ENCODE data around the gene UQCRC2.
"Not testable (repeated sequence)": the region's sequence is repeated elsewhere in the genome, so short reads cannot be mapped to it uniquely, and the experiment has no call there.

The UQCRC2 gene

GRCh38 chr16:21952793-21953540 is at the start of gene UQCRC2:
Gene UQCRC2, plus strand, starts transcription at chr16:21953361. Its CDS starts 63 bp downstream, at chr16:21953424.
- ATAC-seq: peak; percentile 93
- peak; percentile 88 for DNase-seq

DNA sequence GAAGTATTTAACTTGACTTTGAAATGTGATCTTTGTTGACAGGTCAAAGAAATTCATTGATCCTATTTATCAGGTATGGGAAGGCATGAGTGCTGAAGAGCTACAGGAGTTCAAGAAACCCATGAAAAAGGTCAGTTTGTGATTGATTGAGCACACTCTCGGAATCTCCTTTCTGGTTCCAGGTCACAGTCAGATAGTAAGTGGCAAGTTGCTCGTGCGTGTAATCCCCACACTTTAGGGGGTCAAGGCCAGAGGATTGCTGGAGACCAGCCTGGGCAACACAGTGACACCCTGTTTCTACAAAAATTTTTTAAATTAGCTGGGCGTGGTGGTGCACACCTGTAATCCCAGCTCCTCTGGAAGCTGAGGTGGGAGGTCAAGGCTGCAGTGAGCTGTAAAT is 20.5 kb upstream of the UQCRC2 start:
- ATAC-seq: not testable (repeated sequence)

DNA sequence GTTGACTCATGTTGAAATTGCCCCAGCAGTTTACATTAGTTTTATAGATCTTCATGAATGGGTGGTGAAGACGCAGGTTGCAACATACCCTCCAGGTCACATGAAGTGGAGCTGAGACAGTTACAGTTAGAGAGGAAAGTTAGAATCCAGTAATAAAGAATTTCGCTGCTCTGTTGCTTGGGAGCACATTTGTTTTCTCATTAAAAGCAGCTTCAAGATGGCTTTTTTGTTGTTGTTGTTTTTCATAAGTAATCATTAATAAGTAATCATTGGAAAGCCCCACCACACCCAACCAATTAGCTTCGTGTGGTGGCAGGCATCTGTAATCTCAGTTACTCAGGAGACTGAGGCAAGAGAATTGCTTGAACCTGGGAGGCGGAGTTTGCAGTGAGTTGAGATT is 19.8 kb upstream of the UQCRC2 start:
- not testable (repeated sequence) for ATAC-seq, DNase-seq

More for the DNA sequence above, 20.5 kb upstream of the UQCRC2 start:
- DNase-seq: not testable (repeated sequence)

GRCh38 chr16:21933790-21934189 is 19.4 kb upstream of the UQCRC2 start:
- not testable (repeated sequence) for DNase-seq, ATAC-seq

DNA sequence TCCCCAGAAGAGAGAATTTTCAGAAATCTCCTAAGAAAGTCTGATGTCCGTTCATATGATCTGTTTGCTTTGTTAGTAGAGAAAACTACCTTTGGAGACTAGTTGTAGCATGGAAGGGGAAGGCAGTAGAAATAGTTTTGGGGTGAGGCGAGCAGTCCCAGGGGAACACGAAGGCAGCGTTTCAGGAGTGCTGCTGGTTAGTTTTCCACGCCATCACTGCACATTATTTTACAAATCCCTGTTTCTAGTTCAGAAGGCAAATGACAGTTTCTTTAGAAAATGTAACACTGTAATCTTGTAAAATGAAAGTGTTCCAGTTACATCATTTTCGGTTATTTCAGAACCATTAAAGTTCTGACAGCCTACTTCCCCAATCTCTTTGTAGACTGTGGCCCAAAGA is 16.9 kb upstream of the UQCRC2 start:
- ATAC-seq: not testable (repeated sequence)

DNA sequence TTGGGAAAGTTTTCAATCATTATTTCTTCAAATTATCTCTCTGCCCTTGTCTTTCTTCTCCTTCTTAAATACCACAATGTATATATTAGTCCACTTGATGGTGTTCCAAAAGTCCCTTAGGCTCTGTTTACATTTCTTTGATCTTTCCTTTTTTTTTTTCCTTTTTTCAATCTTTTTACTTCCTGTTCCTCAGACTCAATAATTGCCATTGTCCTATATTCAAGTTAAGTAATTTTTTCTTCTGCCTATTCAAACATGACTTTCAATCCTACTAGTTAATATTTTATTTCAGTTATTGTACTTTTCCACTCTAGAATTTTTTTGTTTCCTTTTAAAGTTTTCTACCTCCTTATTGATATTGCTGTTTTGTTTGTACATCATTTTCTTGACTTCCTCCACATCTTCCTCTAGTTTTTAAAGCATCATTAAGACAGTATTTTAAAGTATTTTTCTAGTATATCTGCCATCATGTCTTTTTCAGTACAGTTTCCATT is 15.8 kb upstream of the UQCRC2 start:
- ATAC-seq (no peak), DNase-seq (no peak)

More for the DNA sequence above, 16.9 kb upstream of the UQCRC2 start:
- DNase-seq: not testable (repeated sequence)

DNA sequence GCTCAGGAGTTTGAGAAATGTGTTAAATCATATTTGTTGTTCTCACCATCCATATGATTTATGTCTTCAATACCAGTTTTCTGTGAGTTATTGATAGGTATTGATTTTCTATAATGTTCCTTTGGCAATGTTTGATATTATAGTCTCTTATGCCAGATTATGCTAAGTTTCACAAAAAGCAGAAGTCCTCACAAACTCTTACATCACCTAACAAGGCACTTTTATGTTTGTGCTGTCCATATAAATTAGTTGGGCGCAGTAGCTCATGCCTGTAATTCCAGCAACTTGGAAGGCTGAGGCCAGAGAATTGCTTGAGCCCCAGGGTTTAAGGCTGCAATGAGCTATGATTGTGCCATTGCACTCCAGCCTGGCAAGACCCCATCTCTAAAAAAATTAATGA is 12.6 kb upstream of the UQCRC2 start:
- ATAC-seq (no peak), DNase-seq (no peak)

DNA sequence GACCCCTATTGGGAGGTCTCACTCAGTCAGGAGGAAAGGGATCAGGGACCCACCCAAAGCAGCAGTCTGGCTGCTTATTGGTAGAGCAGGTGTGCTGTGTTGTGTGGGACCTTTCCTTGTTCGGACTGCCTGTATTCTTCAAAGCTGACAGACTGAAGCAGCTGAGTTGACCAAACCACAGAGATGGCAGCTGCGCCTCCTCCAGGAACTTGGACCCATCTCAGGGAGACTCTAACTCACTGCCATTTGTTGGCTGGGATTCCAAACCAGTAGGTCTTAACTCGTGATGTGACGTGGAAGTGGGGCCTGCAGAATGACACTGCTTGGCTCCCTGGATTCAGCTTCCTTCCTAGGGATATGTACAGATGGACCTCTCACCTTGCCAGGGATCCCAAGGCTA is 9.6 kb upstream of the UQCRC2 start:
- DNase-seq (no peak), ATAC-seq (no peak)

DNA sequence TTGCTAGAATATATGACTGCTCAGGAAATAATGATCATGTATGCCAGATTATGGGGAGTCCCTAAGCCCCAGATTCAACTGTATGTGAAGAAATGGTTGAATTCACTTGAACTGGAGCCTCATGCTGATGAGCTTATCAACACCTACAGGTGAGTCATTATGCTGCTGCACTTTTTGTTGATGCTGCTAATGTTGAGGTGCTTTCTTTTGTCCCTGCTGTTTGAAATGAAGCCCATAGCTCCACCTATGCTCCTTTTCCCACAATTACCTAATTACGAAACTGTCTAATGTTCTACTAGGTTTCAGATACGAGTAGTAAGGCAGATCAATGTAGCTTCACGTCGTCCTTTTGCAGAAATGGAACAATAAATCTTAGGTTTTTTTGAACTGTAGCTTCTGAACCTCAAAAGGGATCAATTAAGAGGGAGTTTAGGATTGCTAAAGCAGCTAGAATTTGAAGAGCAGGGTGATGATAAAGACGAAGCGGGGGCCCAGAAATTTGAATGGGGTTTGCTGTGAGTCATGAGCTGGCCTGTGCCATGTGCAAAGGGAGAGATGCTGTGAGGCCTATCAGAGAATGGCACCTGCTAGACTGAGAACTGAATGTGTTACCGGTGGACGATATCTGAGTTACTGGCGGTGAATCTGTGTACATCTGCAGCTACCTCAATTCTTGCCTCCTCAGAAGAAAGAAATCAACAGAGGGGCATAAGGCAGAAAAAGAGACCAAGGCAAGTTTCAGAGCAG is 6.1 kb upstream of the UQCRC2 start:
- peak; percentile 35 for ATAC-seq
- DNase-seq: no peak

DNA sequence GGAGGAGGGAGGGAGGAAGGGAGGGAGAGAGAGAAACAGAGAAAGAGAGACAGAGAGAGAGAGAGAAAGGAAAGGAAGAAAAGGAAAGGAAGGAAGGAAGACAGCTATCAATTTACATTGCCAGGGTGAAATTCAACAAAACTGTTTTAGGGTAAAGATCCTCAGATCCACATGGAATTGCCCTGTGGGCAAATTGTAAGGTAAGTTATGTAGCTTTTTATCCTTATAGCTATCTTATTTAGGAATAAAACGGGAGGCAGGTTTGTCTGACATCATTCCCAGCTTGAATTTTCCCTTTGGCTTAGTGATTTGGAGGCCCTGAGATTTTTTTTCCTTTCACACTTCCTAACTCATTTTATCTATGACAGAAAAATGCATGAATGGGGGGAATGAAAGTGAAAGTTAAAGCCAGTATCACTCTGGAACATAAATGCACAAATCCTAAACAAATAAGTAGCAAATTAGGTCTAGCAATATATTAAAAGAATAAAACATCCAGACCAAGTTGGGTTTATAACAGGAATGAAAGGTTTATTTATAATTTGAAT is 3.4 kb upstream of the UQCRC2 start:
- DNase-seq (no peak), ATAC-seq (no peak)

- ATAC-seq (no peak), DNase-seq (peak; percentile 18)
Observed at GRCh38 chr16:21950782-21951521, 2.2 kb upstream of the UQCRC2 start.

DNA sequence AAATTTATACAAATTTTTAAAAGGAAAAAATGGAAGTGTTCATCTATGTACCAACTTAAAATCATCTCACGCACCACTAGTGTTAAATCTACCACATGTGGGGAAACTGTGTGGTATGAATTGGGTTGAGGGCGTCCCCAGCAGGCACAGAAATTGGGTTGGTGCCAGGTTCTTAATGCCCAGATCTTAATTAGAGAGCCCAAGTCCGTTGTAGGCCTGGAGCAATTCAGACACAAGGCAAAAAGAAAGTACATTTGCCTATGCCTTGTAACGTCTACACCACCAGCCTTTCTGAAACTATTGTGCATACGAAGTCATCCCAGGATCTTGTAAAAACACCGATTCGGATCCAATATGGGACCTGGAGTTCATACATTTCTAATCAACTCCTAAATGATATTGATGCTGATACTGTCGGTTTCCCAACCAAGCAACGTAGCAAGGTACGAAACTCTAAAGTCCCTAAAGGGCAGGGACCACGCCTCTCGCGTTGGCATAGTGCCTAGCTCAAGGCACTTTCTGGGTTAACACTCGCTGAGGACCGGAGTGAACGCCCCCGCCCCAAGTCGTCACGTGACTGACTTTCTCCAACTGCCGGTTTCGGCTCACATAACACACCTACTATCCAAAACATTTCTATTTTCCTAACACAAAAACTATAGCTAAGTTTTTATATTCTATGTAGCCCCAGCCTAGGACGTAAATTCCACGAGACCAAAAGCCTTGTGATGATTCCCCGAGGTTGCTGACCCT is 945 bp upstream of the UQCRC2 start:
- ATAC-seq (peak; percentile 60), DNase-seq (peak; percentile 83)

DNA sequence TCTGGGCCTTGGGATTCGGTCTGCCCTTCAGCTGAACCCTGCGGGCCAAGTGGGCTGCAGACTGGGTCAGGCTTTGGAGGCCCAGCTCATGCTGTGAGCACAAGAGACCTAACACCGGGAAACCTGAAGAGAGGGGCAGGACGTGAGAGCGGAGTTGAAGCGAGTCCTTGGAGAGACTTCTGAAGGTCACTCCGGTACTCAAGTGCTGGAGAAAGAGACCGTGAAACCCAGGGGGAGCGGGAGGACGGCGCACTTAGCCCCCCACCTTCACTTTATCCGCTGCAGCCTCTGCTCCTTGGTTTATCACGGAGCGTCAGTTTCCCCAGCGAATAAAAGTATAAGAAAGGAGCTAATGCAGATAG is 361 bp downstream of the UQCRC2 start:
- ATAC-seq (no peak), DNase-seq (no peak)

GRCh38 chr16:21957714-21958346 is 4.7 kb downstream of the UQCRC2 start:
- ATAC-seq: no peak
- DNase-seq: no peak

DNA sequence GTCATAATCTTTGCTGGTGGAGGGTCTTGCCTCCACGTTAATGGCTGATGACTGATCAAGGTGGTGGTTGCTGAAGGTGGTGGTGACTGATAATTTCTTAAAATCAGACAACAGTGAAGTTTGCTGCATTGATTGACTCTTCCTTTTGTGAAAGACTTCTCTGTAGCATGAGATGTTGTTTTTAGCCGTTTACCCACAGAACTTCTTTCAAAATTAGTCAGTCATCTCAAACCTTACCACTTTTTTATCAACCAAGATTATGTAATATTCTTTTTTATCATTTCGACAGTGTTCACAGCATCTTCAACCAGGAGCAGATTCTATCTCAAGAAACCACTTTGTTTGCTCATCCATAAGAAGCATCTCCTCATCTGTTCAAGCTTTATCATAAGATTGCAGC is 5.9 kb downstream of the UQCRC2 start:
- no peak for DNase-seq
- no peak for ATAC-seq

GRCh38 chr16:21962475-21962874 is 9.3 kb downstream of the UQCRC2 start:
- ATAC-seq: no peak

DNA sequence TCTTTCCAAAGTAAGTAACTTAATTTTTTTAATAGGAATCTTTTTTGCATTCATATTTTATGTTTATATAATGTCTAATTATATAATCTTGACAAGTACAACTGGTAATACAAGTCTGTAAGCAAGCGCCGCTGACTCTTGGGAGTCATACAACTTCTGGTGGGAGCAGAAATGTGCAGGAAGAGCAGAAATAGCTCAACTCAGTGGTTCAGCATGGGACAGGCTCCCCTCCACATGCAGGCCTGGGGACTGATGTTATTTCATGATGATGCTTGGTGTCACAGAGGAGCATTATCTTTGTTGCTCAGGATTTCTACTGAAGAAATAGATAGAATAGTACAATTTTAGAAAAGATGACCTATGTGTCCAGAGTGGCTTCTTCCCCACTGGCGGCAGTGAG is 10.7 kb downstream of the UQCRC2 start:
- no peak for DNase-seq
- no peak for ATAC-seq

More at GRCh38 chr16:21962475-21962874, 9.3 kb downstream of the UQCRC2 start:
- no peak for DNase-seq

- ATAC-seq (no peak), DNase-seq (no peak)
Observed at GRCh38 chr16:21964353-21964752, 11.2 kb downstream of the UQCRC2 start.

- DNase-seq (no peak), ATAC-seq (no peak)
Observed at GRCh38 chr16:21971856-21972255, 18.7 kb downstream of the UQCRC2 start.

DNA sequence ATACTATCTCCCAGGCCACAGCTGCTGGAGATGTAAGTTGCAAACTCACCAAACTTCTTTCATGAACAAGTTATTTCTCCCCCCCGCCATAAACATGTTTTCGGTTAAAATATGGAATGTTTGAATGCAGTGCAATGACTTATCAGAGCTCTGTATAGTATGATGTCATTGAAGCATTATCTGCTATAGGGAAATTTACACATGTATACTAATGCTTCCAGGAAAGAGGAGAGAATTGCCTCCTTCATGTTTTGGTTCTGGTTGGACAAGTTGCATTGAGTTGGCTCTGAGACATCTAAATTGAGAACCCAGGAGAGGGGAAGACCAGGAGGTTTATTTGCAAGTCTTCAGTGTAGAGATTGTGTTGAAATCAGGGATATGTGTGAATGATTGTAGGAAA is 20.8 kb downstream of the UQCRC2 start:
- DNase-seq (no peak), ATAC-seq (no peak)

- DNase-seq (no peak), ATAC-seq (no peak)
Observed at GRCh38 chr16:21980032-21980431, 26.9 kb downstream of the UQCRC2 start.

All from stimulated activated naive CD8-positive, alpha-beta T cell treated with anti-CD3 and anti-CD28 coated beads, Interleukin-15, Interleukin-2, amounts not matched to agents 100 U/mL and 50 U/mL, for 24 hours (primary cell).